ENCODE data around the gene LDAH.

The LDAH gene

DNA sequence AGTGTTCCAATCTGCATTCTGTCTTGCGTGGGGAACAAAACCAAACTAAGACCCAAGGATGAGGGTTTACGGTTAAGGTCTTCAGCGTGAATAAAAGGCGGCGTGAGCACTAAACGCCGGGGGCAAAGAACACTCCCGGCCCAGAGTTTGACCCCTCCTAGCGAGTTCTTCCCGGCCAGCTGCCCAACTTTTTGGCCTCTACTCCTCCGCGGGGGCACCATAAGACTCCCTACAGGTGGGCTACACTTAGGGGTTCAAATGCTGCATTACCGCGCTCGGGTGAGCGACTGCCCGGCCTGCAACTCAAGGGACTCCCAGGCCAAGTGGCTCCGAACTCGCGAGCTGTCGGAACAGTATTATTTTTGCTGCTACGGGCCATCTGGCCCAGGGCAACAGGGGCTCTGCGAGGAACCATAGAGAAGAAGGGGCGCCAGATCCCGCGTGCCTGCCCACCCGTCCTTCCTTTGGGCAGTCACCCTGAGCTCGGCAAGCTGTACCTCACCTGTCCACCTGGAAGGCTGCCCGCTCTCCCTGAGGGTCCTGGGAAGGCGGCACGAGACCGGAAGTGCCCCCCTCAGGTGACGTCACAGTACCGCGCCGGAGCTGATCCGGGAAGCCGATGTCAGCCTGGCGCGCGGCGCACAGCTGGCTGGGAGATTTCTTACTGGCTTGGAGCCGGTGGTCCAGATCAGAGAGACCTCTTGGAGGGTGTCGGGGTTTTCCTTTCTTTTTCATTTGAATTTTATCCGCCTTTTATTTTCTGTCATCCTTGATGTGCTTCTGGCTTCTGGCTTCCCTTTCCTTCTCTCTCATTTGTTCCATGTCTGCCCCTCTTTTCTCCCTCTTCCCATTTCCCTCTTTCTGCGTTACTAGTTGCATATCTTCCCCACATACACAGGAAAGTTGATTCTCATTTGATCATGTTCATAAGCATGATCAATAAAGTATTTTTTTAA, at the start of gene LDAH:
Gene LDAH, minus strand, starts transcription at position 567 of the 956 bp plus-strand sequence. CDS start 21,638 bp downstream, outside the sequence.
- Histone ChIP-seq H3K36me3 (ENCODE audit: control insufficient read depth, insufficient read depth, low read length) (no peaks in the 10 kb centered on the region), H3K27me3 (ENCODE audit: control insufficient read depth, insufficient read depth, low read length) (no peaks in the 10 kb centered on the region), H3K4me1 (ENCODE audit: control insufficient read depth, insufficient read depth, low read length) (no peaks in the 10 kb centered on the region), H3K27ac (ENCODE audit: low read length) (no peak within 1 kb of the TSS), H3K9me3 (ENCODE audit: control insufficient read depth, insufficient read depth, low read length) (no peaks in the 10 kb centered on the region), H3K4me3 (ENCODE audit: low read length) (peak within 1 kb of the TSS; percentile 93)
- WGBS (ENCODE audit: insufficient coverage, insufficient read length), result no CpG with 5 or more reads among the region's 46 CpGs
- peak; percentile 86 for DNase-seq (ENCODE audit: low read depth, low spot score)

DNA sequence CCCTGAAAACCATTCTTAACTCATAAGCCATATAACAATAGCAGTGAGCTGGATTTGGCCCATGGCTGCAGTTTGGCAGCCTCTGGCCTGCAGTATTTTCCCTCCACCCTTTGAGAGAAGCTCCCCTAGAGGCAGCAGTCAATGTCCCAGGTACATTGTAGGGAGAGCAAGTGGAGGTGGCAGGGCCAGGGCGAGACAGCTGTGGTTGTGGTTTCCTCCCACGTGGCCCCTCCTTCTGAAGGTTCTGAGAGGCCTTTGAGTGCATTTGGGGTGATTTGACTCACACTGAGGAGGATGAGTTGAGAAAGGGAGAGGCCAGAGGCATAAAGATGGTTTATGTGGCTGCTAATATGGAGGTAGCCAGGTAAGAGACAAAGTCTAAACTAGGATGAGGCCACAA, 45.5 kb upstream of the LDAH start:
- no peaks in the 10 kb centered on the region for H3K27me3 ChIP-seq (ENCODE audit: control insufficient read depth, insufficient read depth, low read length)
- no peaks in the 10 kb centered on the region for H3K9me3 ChIP-seq (ENCODE audit: control insufficient read depth, insufficient read depth, low read length)
- no peaks in the 10 kb centered on the region for H3K36me3 ChIP-seq (ENCODE audit: control insufficient read depth, insufficient read depth, low read length)
- no peak overlapping the region for H3K27ac ChIP-seq (ENCODE audit: low read length)
- DNase-seq (ENCODE audit: low read depth, low spot score), result no peak
- no CpG with 5 or more reads among the region's 2 CpGs for WGBS (ENCODE audit: insufficient coverage, insufficient read length)
- H3K4me1 ChIP-seq (ENCODE audit: control insufficient read depth, insufficient read depth, low read length), result no peaks in the 10 kb centered on the region
- no peak overlapping the region for H3K4me3 ChIP-seq (ENCODE audit: low read length)

- no peaks in the 10 kb centered on the region for H3K4me1 ChIP-seq (ENCODE audit: control insufficient read depth, insufficient read depth, low read length)
- no peaks in the 10 kb centered on the region for H3K36me3 ChIP-seq (ENCODE audit: control insufficient read depth, insufficient read depth, low read length)
- WGBS (ENCODE audit: insufficient coverage, insufficient read length), result no CpG with 5 or more reads among the region's 6 CpGs
- H3K27ac ChIP-seq (ENCODE audit: low read length), result no peak overlapping the region
- DNase-seq (ENCODE audit: low read depth, low spot score), result no peak
- H3K9me3 ChIP-seq (ENCODE audit: control insufficient read depth, insufficient read depth, low read length), result no peaks in the 10 kb centered on the region
- no peaks in the 10 kb centered on the region for H3K27me3 ChIP-seq (ENCODE audit: control insufficient read depth, insufficient read depth, low read length)
- H3K4me3 ChIP-seq (ENCODE audit: low read length), result no peak overlapping the region
Measured at GRCh38 chr2:20862850-20863249, 39.9 kb upstream of the LDAH start.

DNA sequence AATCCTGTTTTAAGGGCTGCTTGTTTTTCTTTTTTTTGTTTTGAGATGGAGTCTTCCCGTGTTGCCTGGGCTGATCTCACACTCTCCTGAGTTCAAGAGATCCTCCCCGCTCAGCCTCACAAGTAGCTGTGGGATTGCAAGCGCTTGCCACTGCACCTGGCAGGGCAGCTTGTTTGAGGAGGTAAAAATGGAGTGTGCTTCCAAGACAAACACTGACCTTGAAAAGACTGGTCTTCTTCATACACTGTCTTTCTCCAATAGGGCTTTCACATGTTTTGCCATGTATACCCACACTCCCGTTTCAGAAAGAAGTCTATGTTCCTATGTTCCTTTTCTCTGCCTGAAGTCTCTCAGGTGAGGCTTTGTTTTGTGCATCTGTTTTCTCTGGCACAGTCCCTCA, 32.6 kb upstream of the LDAH start:
- no CpG with 5 or more reads among the region's 4 CpGs for WGBS (ENCODE audit: insufficient coverage, insufficient read length)
- no peaks in the 10 kb centered on the region for H3K9me3 ChIP-seq (ENCODE audit: control insufficient read depth, insufficient read depth, low read length)
- H3K27ac ChIP-seq (ENCODE audit: low read length), result no peak overlapping the region
- no peaks in the 10 kb centered on the region for H3K4me1 ChIP-seq (ENCODE audit: control insufficient read depth, insufficient read depth, low read length)
- H3K4me3 ChIP-seq (ENCODE audit: low read length), result no peak overlapping the region
- H3K27me3 ChIP-seq (ENCODE audit: control insufficient read depth, insufficient read depth, low read length), result no peaks in the 10 kb centered on the region
- no peak for DNase-seq (ENCODE audit: low read depth, low spot score)
- H3K36me3 ChIP-seq (ENCODE audit: control insufficient read depth, insufficient read depth, low read length), result no peaks in the 10 kb centered on the region

DNA sequence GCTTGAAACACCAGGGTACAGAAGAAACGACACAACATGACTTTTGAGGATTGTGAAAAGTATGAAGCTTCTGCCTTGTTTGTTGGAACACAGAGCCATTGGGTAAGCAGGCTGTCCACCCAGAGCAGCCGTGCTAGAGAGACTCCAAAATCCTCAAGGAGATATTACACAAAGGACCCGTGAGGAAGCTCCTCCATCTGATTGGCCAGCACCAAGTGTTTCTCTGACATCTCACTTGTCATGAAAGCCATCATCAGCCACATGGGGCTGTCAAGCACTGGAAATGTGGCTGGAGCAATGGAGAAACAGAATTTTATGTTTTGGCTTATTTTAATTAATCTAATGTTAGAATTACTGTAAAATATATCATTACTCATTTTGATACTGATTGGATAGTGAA, 29.8 kb upstream of the LDAH start:
- Histone ChIP-seq H3K36me3 (ENCODE audit: control insufficient read depth, insufficient read depth, low read length) (no peaks in the 10 kb centered on the region), H3K27ac (ENCODE audit: low read length) (no peak overlapping the region), H3K9me3 (ENCODE audit: control insufficient read depth, insufficient read depth, low read length) (no peaks in the 10 kb centered on the region), H3K4me1 (ENCODE audit: control insufficient read depth, insufficient read depth, low read length) (no peaks in the 10 kb centered on the region), H3K27me3 (ENCODE audit: control insufficient read depth, insufficient read depth, low read length) (no peaks in the 10 kb centered on the region), H3K4me3 (ENCODE audit: low read length) (no peak overlapping the region)
- DNase-seq (ENCODE audit: low read depth, low spot score), result no peak
- WGBS (ENCODE audit: insufficient coverage, insufficient read length), result no CpG with 5 or more reads among the region's 3 CpGs

GRCh38 chr2:20852139-20852538, 29.2 kb upstream of the LDAH start:
- WGBS (ENCODE audit: insufficient coverage, insufficient read length), result no CpG with 5 or more reads among the region's 6 CpGs
- no peaks in the 10 kb centered on the region for H3K9me3 ChIP-seq (ENCODE audit: control insufficient read depth, insufficient read depth, low read length)
- H3K4me1 ChIP-seq (ENCODE audit: control insufficient read depth, insufficient read depth, low read length), result no peaks in the 10 kb centered on the region
- no peak for DNase-seq (ENCODE audit: low read depth, low spot score)
- H3K27ac ChIP-seq (ENCODE audit: low read length), result no peak overlapping the region
- no peaks in the 10 kb centered on the region for H3K36me3 ChIP-seq (ENCODE audit: control insufficient read depth, insufficient read depth, low read length)
- H3K4me3 ChIP-seq (ENCODE audit: low read length), result no peak overlapping the region
- H3K27me3 ChIP-seq (ENCODE audit: control insufficient read depth, insufficient read depth, low read length), result no peaks in the 10 kb centered on the region

DNA sequence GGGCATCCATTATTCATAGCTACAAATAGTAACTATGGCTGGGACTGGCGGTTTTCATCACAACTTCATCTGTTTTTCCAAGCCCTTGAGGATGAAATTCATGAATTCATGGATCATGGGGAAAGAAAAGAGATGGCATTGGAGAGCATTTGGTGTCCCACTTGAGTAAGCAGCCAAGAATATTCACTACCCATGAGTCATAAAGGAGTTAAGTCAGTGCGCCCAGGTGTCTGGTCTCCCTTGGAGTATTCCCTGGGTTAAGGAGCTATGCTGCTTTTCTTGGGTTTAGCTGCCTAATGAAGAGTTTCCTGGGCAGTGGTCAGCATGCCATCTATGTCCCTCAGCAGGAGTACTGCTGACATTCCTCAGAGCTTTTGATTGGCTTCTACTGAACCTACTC, 21.3 kb upstream of the LDAH start:
- Histone ChIP-seq H3K27me3 (ENCODE audit: control insufficient read depth, insufficient read depth, low read length) (no peaks in the 10 kb centered on the region), H3K4me3 (ENCODE audit: low read length) (no peak overlapping the region), H3K27ac (ENCODE audit: low read length) (no peak overlapping the region), H3K9me3 (ENCODE audit: control insufficient read depth, insufficient read depth, low read length) (no peaks in the 10 kb centered on the region), H3K4me1 (ENCODE audit: control insufficient read depth, insufficient read depth, low read length) (no peaks in the 10 kb centered on the region), H3K36me3 (ENCODE audit: control insufficient read depth, insufficient read depth, low read length) (no peaks in the 10 kb centered on the region)
- no peak for DNase-seq (ENCODE audit: low read depth, low spot score)
- WGBS (ENCODE audit: insufficient coverage, insufficient read length), result no CpG with 5 or more reads among the region's 2 CpGs

DNA sequence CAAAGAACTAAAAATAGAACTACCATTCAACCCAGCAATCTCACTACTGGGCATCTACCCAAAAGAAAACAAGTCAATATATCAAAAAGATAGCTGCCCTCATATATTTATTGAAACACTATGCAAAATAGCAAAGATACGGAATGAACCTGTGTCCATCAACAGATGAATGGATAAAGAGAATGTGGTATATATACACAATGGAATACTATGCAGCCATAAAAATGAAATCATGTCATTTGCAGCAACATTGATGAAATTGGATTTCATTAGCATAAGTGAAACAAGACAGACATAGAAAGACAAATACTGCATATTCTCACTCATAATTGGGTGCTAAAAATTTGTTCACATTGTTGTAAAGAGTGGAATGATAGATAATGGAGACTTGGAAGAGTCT, 16.2 kb upstream of the LDAH start:
- H3K4me3 ChIP-seq (ENCODE audit: low read length), result no peak overlapping the region
- no peak overlapping the region for H3K27ac ChIP-seq (ENCODE audit: low read length)
- no peak for DNase-seq (ENCODE audit: low read depth, low spot score)
- H3K27me3 ChIP-seq (ENCODE audit: control insufficient read depth, insufficient read depth, low read length), result no peaks in the 10 kb centered on the region
- no peaks in the 10 kb centered on the region for H3K36me3 ChIP-seq (ENCODE audit: control insufficient read depth, insufficient read depth, low read length)
- no CpG with 5 or more reads among the region's 1 CpG for WGBS (ENCODE audit: insufficient coverage, insufficient read length)
- H3K4me1 ChIP-seq (ENCODE audit: control insufficient read depth, insufficient read depth, low read length), result no peaks in the 10 kb centered on the region
- H3K9me3 ChIP-seq (ENCODE audit: control insufficient read depth, insufficient read depth, low read length), result no peaks in the 10 kb centered on the region

DNA sequence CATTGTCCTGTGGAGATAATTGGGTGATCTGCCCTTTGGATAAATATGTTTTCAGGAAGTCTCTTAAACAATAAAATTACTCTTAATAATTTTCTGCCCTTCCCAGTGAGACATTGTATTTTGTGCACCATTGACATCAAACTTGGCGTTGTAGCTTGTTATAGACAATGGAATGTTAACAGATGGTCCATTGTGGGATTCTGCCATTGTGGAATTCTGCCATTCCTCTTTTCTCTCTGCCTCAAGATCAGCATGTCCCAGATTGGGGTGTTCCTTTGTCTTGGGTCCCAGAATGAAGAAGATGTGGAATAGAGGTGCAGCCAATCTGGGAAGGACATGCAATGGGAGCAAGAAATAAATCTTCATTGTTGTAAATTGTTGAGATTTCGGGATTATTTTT, 15.1 kb upstream of the LDAH start:
- Histone ChIP-seq H3K36me3 (ENCODE audit: control insufficient read depth, insufficient read depth, low read length) (no peaks in the 10 kb centered on the region), H3K9me3 (ENCODE audit: control insufficient read depth, insufficient read depth, low read length) (no peaks in the 10 kb centered on the region), H3K4me3 (ENCODE audit: low read length) (no peak overlapping the region), H3K27ac (ENCODE audit: low read length) (no peak overlapping the region), H3K4me1 (ENCODE audit: control insufficient read depth, insufficient read depth, low read length) (no peaks in the 10 kb centered on the region), H3K27me3 (ENCODE audit: control insufficient read depth, insufficient read depth, low read length) (no peaks in the 10 kb centered on the region)
- WGBS (ENCODE audit: insufficient coverage, insufficient read length), result no CpG with 5 or more reads among the region's 2 CpGs
- DNase-seq (ENCODE audit: low read depth, low spot score), result no peak

DNA sequence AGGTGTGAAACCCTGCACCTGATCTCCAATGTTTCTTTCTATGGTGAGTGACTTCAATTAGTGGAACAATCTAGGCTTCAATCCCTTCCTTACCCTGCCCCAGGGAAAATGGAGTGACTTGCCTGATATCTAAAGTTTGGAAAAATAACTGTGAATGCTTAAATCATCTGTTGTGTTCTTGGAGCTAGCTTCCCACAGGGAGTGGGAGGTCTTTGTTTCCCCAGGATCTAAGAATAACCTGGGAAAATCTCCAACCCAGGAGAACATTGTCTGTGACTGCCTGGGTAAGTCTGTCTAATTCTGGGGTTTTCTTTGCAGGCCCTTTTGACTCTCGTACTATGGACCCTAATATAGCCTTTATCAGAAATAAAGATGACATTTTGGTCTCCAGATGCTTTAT, 13.6 kb upstream of the LDAH start:
- no peak for DNase-seq (ENCODE audit: low read depth, low spot score)
- Histone ChIP-seq H3K27me3 (ENCODE audit: control insufficient read depth, insufficient read depth, low read length) (no peaks in the 10 kb centered on the region), H3K36me3 (ENCODE audit: control insufficient read depth, insufficient read depth, low read length) (no peaks in the 10 kb centered on the region), H3K4me1 (ENCODE audit: control insufficient read depth, insufficient read depth, low read length) (no peaks in the 10 kb centered on the region), H3K27ac (ENCODE audit: low read length) (no peak overlapping the region), H3K9me3 (ENCODE audit: control insufficient read depth, insufficient read depth, low read length) (no peaks in the 10 kb centered on the region), H3K4me3 (ENCODE audit: low read length) (no peak overlapping the region)
- no CpG with 5 or more reads among the region's 1 CpG for WGBS (ENCODE audit: insufficient coverage, insufficient read length)

DNA sequence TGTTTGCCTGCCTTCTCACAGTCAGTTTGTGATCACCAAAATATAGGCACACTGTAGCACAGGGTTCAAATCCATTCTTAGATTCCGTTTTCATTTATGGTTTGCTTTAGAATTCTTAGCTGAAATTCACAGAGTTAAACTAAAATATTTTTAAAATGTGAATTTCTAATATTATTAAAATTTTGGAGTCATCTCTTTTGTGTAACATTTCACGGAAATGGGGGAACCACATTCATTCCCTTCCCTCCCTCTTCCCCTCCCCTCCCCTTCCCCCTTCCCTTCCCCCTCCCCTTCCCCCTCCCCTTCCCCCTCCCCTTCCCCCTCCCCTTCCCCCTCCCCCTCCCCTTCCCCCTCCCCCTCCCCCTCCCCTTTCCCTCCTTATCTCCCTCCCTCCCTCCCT, 11.4 kb upstream of the LDAH start:
- H3K27me3 ChIP-seq (ENCODE audit: control insufficient read depth, insufficient read depth, low read length), result no peaks in the 10 kb centered on the region
- no peak overlapping the region for H3K4me3 ChIP-seq (ENCODE audit: low read length)
- no peaks in the 10 kb centered on the region for H3K4me1 ChIP-seq (ENCODE audit: control insufficient read depth, insufficient read depth, low read length)
- DNase-seq (ENCODE audit: low read depth, low spot score), result no peak
- H3K36me3 ChIP-seq (ENCODE audit: control insufficient read depth, insufficient read depth, low read length), result no peaks in the 10 kb centered on the region
- no peak overlapping the region for H3K27ac ChIP-seq (ENCODE audit: low read length)
- WGBS (ENCODE audit: insufficient coverage, insufficient read length), result no CpG with 5 or more reads among the region's 2 CpGs
- no peaks in the 10 kb centered on the region for H3K9me3 ChIP-seq (ENCODE audit: control insufficient read depth, insufficient read depth, low read length)
